Activated CD4-positive, alpha-beta T cell treated with anti-CD3 and anti-CD28 coated beads, Interleukin-2, amount 50 U/mL, for 24 hours (primary cell): ENCODE data around the gene NCCRP1.
"Not testable (repeated sequence)": the region's sequence is repeated elsewhere in the genome, so short reads cannot be mapped to it uniquely, and the experiment has no call there.

Source experiments
- DNase-seq, 2 donors: peaks; one replicate each; pipeline ENCODE4 v3.0.0-alpha.2; 2020; ENCODE audit warnings: low read depth in 1 of 2, low spot score in 1 of 2

NCCRP1 gene

GRCh38 chr19:39243741-39244140 lies 47.0 kb downstream of the NCCRP1 start:
- DNase-seq, result not testable (repeated sequence)

- not testable (repeated sequence) for DNase-seq
Measured at GRCh38 chr19:39244410-39245100, 47.8 kb downstream of the NCCRP1 start, which contains the start of gene IFNL3. Gene IFNL3 (minus strand): TSS chr19:39245006. CDS start chr19:39244967, 39 bp downstream.

- DNase-seq, result not testable (repeated sequence)
Measured at GRCh38 chr19:39245166-39245565, 48.4 kb downstream of the NCCRP1 start.

GRCh38 chr19:39246951-39247669 lies 50.3 kb downstream of the NCCRP1 start:
- DNase-seq, result no peak

GRCh38 chr19:39247701-39248664 lies 51.2 kb downstream of the NCCRP1 start:
- no peak for DNase-seq

- no peak for DNase-seq
Measured at GRCh38 chr19:39248806-39249205, 52.0 kb downstream of the NCCRP1 start, which contains the start of gene IFNL4. Gene IFNL4 (minus strand): TSS chr19:39248856.

- no peak for DNase-seq
Measured at GRCh38 chr19:39251081-39251480, 54.3 kb downstream of the NCCRP1 start.
